Measurements from ENCODE around the gene GFRA1.

Gene GFRA1

GRCh38 chr10:116272440-116273283, at the start of gene GFRA1:
Gene GFRA1, minus strand, starts transcription at chr10:116273206. Its CDS starts 1,177 bp downstream, at chr10:116272029.
- no peak for DNase-seq (ENCODE audit: low read depth)

GRCh38 chr10:116316503-116316902, 43.5 kb upstream of the GFRA1 start:
- DNase-seq (ENCODE audit: low read depth), result no peak

- DNase-seq (ENCODE audit: low read depth), result no peak
Measured at GRCh38 chr10:116312548-116312947, 39.5 kb upstream of the GFRA1 start.

- DNase-seq (ENCODE audit: low read depth), result no peak
Measured at GRCh38 chr10:116311706-116312490, 38.9 kb upstream of the GFRA1 start.

- no peak for DNase-seq (ENCODE audit: low read depth)
Measured at GRCh38 chr10:116311016-116311415, 38.0 kb upstream of the GFRA1 start.

GRCh38 chr10:116307455-116307854, 34.4 kb upstream of the GFRA1 start:
- no peak for DNase-seq (ENCODE audit: low read depth)

GRCh38 chr10:116306847-116307246, 33.8 kb upstream of the GFRA1 start:
- no peak for DNase-seq (ENCODE audit: low read depth)

GRCh38 chr10:116304923-116305322, 31.9 kb upstream of the GFRA1 start:
- no peak for DNase-seq (ENCODE audit: low read depth)

GRCh38 chr10:116300542-116300941, 27.5 kb upstream of the GFRA1 start:
- DNase-seq (ENCODE audit: low read depth), result no peak

- no peak for DNase-seq (ENCODE audit: low read depth)
Measured at GRCh38 chr10:116298586-116298985, 25.6 kb upstream of the GFRA1 start.

GRCh38 chr10:116296291-116296721, 23.3 kb upstream of the GFRA1 start:
- DNase-seq (ENCODE audit: low read depth), result no peak

GRCh38 chr10:116292493-116292892, 19.5 kb upstream of the GFRA1 start:
- no peak for DNase-seq (ENCODE audit: low read depth)

- DNase-seq (ENCODE audit: low read depth), result no peak
Measured at GRCh38 chr10:116289652-116290051, 16.6 kb upstream of the GFRA1 start.

- no peak for DNase-seq (ENCODE audit: low read depth)
Measured at GRCh38 chr10:116287906-116288501, 15.0 kb upstream of the GFRA1 start.

- DNase-seq (ENCODE audit: low read depth), result no peak
Measured at GRCh38 chr10:116286626-116287200, 13.7 kb upstream of the GFRA1 start.

- no peak for DNase-seq (ENCODE audit: low read depth)
Measured at GRCh38 chr10:116281775-116282174, 8.8 kb upstream of the GFRA1 start.

GRCh38 chr10:116278846-116279245, 5.8 kb upstream of the GFRA1 start:
- no peak for DNase-seq (ENCODE audit: low read depth)

- no peak for DNase-seq (ENCODE audit: low read depth)
Measured at GRCh38 chr10:116276981-116277380, 4.0 kb upstream of the GFRA1 start.

- DNase-seq (ENCODE audit: low read depth), result no peak
Measured at GRCh38 chr10:116274064-116274904, 1.3 kb upstream of the GFRA1 start.

- no peak for DNase-seq (ENCODE audit: low read depth)
Measured at GRCh38 chr10:116271593-116272439, 1.2 kb downstream of the GFRA1 start.

Measured in activated T-cell treated with anti-CD3 and anti-CD28 coated beads for 24 hours (primary cell).